Measurements from ENCODE around the gene ZNF385B. TPM values are rescaled to one million over a fixed set of nuclear protein-coding genes. Genes with fewer than 3 reads are reported as not detected.

The ZNF385B gene
- total RNA-seq, 4 donors from 2014 or later: 9.7 to 24.9 (median 11.4) TPM

- intact Hi-C loops (cut with DNase I; ENCODE audit: low total_unique reads) (no loop called here), in situ Hi-C loops (cut with MboI; ENCODE audit: low sequenced_read_pairs in 4 of 4) (no loop called here)
- Histone ChIP-seq H3K9me3 (no peaks in the 10 kb centered on the region), H3K27ac (peak overlapping the region; percentile 61 to 85 (median 78)), H3K4me1 (peaks cover 22 to 40% of the 10 kb centered on the region in 2 donors), H3K36me3 (no peaks in the 10 kb centered on the region), H3K27me3 (no peaks in the 10 kb centered on the region), H3K4me3 (no peak overlapping the region)
- ATAC-seq: peak in 1 of 2 donors; percentile 52
- TF ChIP-seq CTCF (IDR thresholded peaks at IDR 0.05 in 4 of 5, conservative IDR thresholded peaks at IDR 0.05 in 1 of 5) (no peak), POLR2A (IDR thresholded peaks at IDR 0.05) (no peak)
- DNase-seq: peak in 1 of 2 donors; percentile 34
Observed at GRCh38 chr2:179571252-179571651, 290.2 kb downstream of the ZNF385B start.

GRCh38 chr2:179569831-179570233 lies 291.6 kb downstream of the ZNF385B start:
- intact Hi-C loops (cut with DNase I; ENCODE audit: low total_unique reads) (no loop called here), in situ Hi-C loops (cut with MboI; ENCODE audit: low sequenced_read_pairs in 4 of 4) (no loop called here)

GRCh38 chr2:179565807-179566206 lies 295.6 kb downstream of the ZNF385B start:
- DNase-seq (no peak), ATAC-seq (no peak)
- in situ Hi-C loops (cut with MboI; ENCODE audit: low sequenced_read_pairs in 4 of 4): no loop called here
- TF ChIP-seq CTCF (IDR thresholded peaks at IDR 0.05 in 4 of 5, conservative IDR thresholded peaks at IDR 0.05 in 1 of 5): no peak
- no peak overlapping the region for H3K4me3 ChIP-seq
- no peaks in the 10 kb centered on the region for H3K36me3 ChIP-seq
- H3K27me3 ChIP-seq: no peaks in the 10 kb centered on the region
- intact Hi-C loops (cut with DNase I; ENCODE audit: low total_unique reads): no loop called here
- peak overlapping the region in 1 of 4 donors; percentile 19 for H3K27ac ChIP-seq
- no peaks in the 10 kb centered on the region for H3K9me3 ChIP-seq
- H3K4me1 ChIP-seq: peaks cover 28 to 46% of the 10 kb centered on the region in 2 donors

More at GRCh38 chr2:179569831-179570233, 291.6 kb downstream of the ZNF385B start:
- peaks cover 28 to 44% of the 10 kb centered on the region in 2 donors for H3K4me1 ChIP-seq
- H3K9me3 ChIP-seq: no peaks in the 10 kb centered on the region
- no peak overlapping the region for H3K4me3 ChIP-seq
- ATAC-seq: peak; percentile 96 to 98
- no peaks in the 10 kb centered on the region for H3K27me3 ChIP-seq
- no peaks in the 10 kb centered on the region for H3K36me3 ChIP-seq
- DNase-seq: peak; percentile 41 to 66
- TF ChIP-seq POLR2A (IDR thresholded peaks at IDR 0.05) (peak in 1 of 2 donors; percentile 17), CTCF (IDR thresholded peaks at IDR 0.05 in 4 of 5, conservative IDR thresholded peaks at IDR 0.05 in 1 of 5) (no peak)
- peak overlapping the region; percentile 71 to 85 (median 78) for H3K27ac ChIP-seq

GRCh38 chr2:179562330-179562885 lies 299.0 kb downstream of the ZNF385B start:
- Histone ChIP-seq H3K27ac (peak overlapping the region; percentile 60 to 80 (median 78)), H3K4me1 (peaks cover 13 to 28% of the 10 kb centered on the region in 2 donors), H3K9me3 (no peaks in the 10 kb centered on the region), H3K4me3 (peak overlapping the region; percentile 22 to 48 (median 40)), H3K27me3 (no peaks in the 10 kb centered on the region), H3K36me3 (no peaks in the 10 kb centered on the region)
- intact Hi-C loops (cut with DNase I; ENCODE audit: low total_unique reads) (no loop called here), in situ Hi-C loops (cut with MboI; ENCODE audit: low sequenced_read_pairs in 4 of 4) (no loop called here)
- peak; percentile 85 to 90 for ATAC-seq
- peak; percentile 38 to 41 for DNase-seq
- TF ChIP-seq POLR2A (IDR thresholded peaks at IDR 0.05) (peak in 1 of 2 donors; percentile 55), CTCF (IDR thresholded peaks at IDR 0.05 in 4 of 5, conservative IDR thresholded peaks at IDR 0.05 in 1 of 5) (no peak)
